HG03521 (cell line): ENCODE data around the gene EVA1B.

Experiments used
- ATAC-seq: cut with Tn5 transposase; IDR thresholded peaks from one replicate; pipeline ENCODE4 v1.9.1; 2021; ENCODE audit warnings: mild to moderate bottlenecking, moderate library complexity; ENCODE audit not compliant: unreplicated experiment

Gene EVA1B

DNA sequence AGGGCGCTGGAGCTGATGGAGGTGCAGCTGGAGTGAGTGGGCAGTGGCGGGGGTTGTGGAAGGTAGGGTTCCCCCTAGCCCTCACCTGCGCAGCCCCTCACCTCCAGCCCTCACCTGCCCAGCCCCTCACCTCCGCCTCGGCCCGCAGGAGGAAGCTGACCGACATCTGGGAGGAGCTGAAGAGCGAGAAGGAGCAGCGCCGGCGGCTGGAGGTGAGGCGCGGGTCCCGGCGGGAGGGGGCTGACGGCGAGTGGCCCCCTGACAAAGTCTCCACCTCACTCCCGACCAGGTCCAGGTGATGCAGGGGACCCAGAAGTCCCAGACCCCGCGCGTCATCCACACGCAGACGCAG lies 2.7 kb downstream of the EVA1B start:
- no peak for ATAC-seq

DNA sequence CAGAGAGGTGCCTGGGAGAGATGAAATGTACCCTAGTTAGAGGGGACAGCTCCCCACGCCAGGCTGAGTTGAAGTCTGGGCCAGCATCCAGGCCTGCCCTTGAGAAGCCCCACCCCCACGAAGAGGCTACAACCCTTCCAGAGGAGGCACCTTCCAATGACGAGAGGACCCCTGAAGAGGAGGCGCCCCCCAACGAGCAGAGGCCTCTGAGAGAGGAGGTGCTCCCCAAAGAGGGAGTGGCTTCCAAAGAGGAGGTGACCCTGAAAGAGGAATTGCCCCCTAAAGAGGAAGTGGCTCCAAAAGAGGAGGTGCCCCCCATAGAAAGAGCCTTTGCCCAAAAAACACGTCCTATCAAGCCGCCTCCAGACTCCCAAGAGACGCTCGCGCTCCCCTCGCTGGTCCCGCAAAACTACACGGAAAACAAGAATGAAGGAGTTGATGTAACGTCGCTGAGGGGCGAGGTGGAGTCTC lies 3.1 kb downstream of the EVA1B start:
- no peak for ATAC-seq

DNA sequence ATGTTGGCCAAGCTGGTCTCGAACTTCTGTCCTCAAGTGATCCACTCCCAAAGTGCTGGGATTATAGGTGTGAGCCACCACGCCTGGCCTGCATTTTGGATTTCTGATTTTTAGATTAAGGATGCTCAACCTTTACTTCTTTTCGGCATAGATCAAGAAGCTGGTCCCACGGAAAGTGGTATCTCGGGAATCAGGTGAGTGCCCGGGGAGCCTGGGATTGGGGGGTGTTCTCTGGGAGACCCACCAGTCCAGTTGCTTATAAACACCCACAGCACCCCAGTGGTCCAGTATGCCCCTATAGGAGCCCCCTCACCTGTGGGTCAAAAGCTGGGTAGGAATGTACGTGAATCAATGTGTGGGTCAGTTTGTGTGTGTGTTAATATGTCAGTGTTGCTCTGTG lies 14.0 kb downstream of the EVA1B start:
- ATAC-seq, result no peak

- no peak for ATAC-seq
Measured at GRCh38 chr1:36307601-36308330, 15.7 kb downstream of the EVA1B start.

GRCh38 chr1:36306902-36307456 lies 16.5 kb downstream of the EVA1B start:
- peak; percentile 88 for ATAC-seq

GRCh38 chr1:36306210-36306901 lies 17.1 kb downstream of the EVA1B start, which contains the start of gene SH3D21:
Gene SH3D21, plus strand, starts transcription at chr1:36306368. Its CDS starts 53 bp downstream, at chr1:36306421.
- ATAC-seq, result peak; percentile 29

DNA sequence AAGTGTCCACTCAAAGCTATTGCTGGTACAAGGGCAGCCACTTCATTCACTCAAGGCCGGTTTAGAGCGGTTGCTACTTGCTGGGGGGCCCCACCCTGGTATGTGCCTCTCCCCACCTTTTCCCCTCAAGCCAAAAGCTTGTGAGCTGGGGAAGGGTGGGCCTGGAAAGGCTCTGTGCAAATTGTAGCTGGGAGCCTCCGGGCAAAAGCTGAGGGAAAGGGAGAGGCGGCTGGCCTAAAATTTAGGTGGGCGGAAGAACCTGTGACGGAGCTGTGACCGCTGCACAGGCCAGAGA lies 17.6 kb downstream of the EVA1B start:
- no peak for ATAC-seq

DNA sequence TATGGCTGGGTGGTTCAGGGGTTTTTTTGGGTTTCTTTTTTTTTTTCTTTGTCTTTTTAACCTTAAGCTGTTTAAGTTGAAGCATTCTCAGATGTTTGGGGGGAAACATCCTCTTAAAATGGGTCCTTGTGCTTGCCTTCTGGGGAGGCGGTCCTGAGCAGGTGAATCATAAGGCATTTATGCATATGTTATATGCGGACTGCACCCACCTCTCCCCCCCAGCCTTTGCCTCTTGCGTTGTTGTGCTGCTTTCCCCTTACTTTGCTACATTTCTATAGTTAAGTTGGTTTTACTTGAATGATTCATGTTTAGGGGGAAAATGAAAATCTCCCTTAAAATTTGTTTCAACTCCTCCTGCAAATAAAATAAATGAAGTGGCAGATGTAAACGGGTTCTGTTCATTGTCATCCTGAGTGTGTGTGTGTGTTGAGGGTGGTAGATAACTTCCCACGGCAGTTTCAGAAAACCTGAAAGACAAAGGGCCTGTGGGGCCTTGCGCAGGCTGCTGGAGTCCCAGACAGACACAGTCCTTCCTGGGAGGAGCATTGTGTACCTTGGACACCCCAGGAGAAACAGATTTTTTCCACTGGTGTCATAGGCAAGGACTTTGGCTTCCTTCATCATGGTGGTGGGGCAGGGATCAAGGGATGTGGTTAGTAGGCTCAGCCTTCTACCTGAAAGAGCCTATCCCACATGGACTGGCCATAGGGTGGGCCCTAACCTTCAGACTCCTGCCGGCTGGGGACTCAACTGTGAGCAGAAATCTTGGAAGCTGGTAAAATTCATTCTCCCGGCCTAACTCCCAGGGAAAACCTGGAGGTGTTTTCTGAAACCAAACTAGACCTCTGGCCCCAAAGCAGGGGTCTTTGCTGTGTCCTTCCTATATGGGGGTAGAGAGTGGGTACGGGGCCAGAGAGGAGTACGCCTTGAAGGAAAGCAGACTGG lies 18.2 kb downstream of the EVA1B start:
- no peak for ATAC-seq

GRCh38 chr1:36304521-36304920 lies 18.9 kb downstream of the EVA1B start:
- ATAC-seq, result no peak

GRCh38 chr1:36303650-36304360 lies 19.6 kb downstream of the EVA1B start:
- no peak for ATAC-seq

DNA sequence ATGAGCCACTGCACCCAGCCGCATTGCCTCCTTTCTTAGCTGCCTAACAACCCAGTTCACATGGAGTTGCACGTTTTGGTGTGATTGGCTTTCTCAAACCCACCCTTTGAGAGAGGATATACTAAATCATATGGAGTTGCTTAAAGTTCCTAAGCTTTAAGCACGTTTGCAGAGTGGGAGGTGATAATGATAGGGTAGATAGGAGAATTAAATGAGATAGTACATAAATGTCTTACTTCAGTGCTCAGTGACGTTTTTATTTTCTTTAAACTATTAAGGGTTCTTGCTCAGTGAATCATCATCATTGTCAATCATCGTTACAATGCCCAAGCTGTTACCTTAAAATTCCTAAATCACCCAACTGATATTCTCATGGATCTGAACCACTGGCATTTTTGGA lies 20.2 kb downstream of the EVA1B start:
- no peak for ATAC-seq

GRCh38 chr1:36301220-36301619 lies 22.2 kb downstream of the EVA1B start:
- ATAC-seq, result no peak

DNA sequence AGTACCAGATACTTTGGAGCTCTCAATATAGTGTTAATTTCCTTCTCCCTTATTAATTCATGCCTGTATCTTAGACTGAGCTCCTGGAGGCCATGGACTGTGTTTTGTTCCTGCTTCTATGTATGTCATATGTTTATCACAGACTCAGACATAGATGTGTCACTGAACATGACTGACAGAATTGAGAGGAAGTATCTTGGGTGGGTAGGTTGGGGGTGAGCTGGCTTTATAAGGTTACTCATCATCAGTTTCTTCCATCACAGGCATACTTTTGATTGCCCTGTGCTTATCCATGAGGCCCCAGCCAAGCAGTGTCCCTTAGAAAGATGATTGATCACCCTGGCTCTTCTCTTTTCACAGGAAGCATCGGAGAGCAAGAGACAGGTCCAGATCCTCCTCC lies 22.9 kb downstream of the EVA1B start:
- ATAC-seq, result no peak

- no peak for ATAC-seq
Measured at GRCh38 chr1:36298640-36299039, 24.8 kb downstream of the EVA1B start.

- no peak for ATAC-seq
Measured at GRCh38 chr1:36297062-36297461, 26.4 kb downstream of the EVA1B start.

DNA sequence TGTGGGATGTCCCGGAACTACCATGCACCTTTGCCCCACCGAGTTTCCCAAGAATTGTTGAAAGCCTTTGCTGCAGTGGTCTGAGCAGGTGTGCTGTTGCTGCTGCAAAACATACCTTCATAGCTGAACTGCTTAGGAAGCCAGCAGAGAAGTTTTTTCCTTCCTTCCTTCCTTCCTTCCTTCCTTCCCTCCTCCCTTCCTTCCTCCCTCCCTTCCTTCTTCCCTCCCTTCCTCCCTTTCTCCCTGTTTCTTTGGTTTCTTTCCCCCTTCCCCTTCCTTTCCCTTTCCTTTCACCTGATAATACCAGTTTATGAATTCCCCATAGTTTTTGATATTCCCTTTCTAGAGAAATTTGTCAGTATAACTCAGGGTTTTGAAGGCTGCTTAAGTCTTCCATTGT lies 28.1 kb downstream of the EVA1B start:
- no peak for ATAC-seq

GRCh38 chr1:36287595-36287994 lies 35.9 kb downstream of the EVA1B start:
- ATAC-seq, result no peak

GRCh38 chr1:36286802-36287201 lies 36.6 kb downstream of the EVA1B start:
- ATAC-seq, result no peak

DNA sequence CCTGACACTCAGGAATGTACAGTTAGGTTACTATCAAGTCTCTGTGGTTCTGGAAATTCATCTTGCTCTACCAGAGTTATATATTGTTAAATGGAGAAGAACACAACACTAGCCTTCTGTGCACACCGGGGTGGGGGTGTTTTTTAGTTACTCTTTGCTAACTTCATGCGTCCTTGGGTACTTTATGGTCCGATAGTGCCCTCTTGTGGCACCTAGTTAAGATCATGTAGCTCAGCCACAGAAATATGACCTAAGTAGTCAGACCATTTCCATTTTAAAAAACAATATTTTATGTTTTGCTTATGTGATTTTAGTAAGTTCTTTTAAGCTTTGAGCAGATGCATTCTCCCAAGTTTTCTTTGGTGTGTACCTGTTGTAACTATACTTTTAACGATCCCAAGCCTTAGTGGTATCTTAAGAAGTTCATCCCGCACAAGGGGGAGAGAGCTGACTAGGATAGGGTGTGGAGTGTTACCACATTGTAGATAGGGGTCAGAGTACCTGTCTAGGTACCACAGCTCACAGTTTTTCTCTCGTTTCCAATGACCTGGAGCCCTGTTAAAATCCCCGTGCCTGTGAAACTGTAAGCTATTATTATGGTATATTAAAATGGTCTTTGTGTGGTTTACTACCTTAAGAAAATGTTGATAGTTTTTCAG lies 37.9 kb downstream of the EVA1B start:
- ATAC-seq, result no peak

GRCh38 chr1:36284517-36284916 lies 38.9 kb downstream of the EVA1B start:
- no peak for ATAC-seq
